Effector CD8-positive, alpha-beta T cell (primary cell): ENCODE measurements around the gene ARSB.
"Not testable (repeated sequence)": the region's sequence is repeated elsewhere in the genome, so short reads cannot be mapped to it uniquely, and the experiment has no call there.

Source experiments
- DNase-seq: peaks from one replicate; lab custom pipeline; 2025; lab: John Stamatoyannopoulos, UW

Gene ARSB

DNA sequence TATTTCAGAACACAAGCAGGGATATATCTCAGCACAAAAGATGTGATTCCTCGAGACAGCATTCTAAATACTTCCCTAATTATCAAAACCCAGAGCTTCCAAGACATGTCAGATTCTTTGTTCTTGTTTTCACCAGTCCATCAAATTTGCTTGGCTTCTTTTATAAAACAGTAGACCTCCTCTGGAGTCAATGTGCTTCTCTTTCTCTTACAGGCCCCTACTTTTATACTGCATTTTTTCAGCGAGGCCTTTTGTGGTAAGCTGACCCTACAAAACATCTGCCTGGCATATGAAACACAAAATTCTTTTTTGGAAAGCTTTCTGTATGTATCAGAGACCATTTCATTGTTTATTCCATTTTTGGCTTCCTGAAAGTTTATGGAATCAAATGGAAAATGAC, 81.8 kb downstream of the ARSB start:
- DNase-seq: no peak

DNA sequence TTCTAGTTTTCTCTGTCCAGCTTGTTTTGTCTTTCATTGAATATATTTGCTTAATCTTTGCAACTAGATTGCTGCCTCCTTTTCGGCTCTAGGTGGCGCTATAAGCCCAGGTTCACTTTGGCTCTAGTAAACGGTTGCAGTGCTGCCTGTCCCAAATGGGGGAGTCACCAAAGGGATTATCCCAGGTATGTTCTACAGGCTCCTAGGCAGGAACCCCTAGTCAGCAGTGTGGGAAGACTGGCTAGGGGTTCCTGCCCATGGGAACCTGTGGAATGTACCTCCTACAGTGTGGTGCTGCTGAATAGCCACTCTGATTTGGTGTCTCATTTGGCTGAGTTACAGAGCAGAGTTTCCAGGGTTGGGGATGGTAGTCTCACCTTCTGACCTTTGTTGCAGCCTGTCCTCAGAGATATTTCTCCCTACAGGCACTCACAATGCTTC, 85.2 kb downstream of the ARSB start:
- no peak for DNase-seq

DNA sequence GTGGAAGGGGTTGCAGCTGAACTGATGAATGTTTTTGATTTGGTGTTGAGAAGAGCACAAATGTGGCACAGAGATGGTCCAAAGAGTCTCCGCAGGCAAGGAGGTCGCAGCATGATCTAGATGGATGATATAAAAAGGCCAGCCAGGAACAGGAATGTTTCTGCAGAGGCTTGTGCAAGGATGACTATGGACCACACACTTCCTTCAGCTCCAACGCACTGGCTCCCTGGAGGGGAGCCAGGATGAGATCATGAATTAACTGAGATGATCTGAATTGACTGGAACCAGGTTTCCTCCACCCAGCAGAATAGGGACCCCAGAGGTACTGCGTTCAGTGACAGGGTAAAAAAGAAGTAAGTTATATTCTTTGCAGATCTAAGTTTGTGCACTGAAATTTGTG, 89.0 kb downstream of the ARSB start:
- DNase-seq: no peak

DNA sequence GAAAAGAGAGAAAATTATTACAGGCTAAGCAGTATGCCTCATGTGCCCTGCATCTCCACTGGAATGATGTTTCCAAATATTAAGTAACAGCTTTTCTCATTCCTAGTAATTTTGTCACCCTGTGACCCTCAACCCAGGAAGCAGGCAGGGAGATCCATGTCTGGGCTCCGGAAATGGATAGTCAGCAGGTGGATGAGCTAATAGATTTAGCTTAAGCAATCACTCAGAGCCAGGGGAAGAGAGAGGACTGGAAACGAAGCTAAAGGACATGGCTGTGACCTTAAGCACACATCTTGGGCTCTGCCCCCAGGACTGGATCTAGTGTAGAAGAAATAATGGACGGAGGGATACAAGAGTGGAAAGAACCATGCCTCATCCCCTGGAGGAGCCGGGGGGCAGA, 89.5 kb downstream of the ARSB start:
- DNase-seq: no peak

DNA sequence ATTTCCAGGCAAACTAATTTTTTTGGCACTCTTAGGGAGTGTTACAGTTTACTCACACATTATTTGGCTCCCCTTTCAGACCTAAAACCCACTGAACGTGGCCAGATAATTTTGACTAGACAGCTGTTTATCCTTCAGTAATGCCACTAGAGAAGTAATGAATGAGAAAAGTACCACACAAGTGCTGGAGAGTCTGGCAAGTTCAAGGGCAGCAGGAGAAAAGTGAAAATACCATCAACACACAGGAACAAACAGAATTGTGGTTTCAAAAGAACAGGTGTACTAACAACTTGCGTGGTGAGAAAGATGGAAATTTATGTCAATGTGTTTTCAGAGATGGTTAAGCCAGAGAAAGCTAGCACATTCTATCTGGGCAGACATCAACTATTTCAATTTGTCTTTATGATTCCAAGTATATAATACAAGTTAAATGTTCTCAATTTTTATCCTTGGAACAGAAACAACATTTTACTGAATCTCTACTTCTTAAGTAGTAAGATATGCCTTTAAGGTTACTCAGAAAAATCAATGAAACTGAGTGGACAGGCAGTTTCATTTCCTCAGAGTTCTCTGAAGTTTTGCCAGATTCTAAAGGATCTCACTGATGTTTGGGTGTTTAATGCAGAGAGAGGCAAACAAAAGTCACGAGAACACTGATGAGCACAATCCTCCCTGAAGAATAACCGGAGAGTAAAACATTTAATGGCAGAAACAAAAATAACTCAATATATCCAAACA, 91.0 kb downstream of the ARSB start:
- no peak for DNase-seq

DNA sequence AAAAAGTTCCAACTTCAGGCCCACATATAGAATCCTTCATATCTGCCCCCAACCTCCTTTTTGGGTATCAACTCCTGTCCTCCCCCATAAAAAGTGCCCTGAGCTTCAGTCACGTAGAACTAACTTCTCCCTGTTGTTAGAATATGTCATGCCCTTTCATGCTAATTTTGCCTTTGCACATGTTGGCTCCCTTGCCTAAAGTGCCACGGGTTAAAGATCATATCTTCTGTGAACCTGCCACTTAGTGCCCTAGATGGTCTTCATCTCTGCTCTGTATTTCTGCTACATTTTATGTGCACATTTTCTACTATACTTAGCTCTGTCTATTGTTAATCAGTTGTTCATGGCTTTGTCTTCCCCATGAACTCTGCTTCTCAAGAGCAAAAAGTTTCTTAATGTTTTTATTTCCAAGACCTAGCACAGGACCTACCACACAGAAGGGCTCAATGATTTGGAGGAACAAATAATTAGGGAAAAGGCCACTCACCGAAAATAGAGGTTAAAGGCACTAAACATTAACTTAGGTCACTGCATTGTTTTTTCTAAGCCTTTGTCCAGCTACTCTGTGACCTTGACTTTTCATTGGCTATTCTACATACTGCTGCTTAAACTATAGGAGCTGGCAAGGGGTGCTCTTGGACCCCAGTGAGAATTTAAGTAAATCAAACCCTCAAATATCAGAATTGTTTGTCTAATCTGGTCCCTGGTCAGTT, 94.3 kb downstream of the ARSB start:
- DNase-seq: no peak

DNA sequence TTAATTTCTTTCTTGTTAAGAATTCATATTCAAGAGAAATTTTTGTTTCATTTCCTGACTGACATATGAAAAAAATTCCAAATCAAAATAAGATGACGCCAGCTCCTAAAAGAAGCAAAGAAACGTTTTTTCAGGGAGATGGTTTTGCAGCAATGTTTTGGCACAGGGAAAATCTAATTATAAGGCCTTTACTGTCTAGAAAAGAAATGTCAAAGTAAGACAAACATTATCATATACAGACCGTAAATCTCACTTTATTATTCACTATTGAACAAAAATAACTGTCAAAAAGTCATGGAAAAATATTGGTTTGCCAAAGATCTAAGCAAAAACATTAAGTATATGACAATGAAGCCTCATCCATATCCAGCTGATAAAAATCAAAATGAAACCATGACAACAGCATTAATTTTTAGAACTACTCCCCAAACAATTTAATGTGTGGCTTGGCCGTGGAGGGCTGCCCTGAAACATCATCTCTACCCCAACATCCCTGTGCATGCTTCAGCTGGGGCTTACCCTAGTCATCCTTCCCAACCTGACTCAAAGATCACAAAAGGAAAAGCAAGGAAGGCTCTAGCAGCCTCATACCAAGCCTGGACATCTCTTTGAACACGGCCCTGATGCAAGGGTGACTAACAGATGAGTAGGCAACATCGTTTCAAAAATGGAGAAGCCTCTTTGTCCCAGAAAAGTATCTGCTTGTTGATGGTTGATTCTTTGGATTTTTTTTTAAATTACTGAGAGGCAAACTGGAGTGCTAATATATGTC, 95.6 kb downstream of the ARSB start:
- DNase-seq: no peak

DNA sequence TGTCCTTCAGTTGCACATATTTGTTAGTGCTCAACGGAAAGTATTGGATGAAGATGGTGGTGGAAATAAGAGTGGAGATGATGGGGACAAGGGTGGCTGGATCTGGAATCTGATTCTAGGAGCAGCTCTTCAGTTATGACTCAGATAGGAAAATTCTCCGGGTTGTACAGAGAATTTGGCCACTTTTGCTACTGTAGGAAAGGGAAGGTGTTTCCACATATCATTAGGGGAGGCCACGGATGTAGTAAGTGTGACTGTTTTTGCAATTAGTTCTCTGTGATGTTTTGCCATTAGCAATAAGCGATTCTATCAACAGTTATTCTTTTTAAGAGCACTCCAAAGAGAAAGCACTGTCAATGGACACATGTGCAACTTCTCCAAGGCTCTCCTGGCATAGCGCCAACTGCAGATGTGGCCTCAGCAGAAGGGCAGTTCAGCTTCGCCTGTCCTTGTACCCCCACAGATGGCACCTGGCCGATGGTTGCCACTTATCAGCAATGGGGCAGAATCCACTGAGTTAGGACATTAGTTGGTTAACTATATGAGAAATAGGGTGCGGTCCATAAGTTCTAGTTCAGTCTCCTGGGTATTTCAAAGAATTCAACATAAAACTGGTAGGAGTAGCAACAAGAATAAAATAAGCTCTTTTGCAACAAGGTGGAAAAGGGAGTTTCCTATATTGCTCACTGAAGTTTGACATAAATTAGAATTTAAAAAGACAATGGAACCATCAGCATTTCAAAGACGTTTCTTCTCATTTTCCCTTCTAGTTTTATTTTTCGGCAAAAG, 96.3 kb downstream of the ARSB start:
- DNase-seq: no peak

DNA sequence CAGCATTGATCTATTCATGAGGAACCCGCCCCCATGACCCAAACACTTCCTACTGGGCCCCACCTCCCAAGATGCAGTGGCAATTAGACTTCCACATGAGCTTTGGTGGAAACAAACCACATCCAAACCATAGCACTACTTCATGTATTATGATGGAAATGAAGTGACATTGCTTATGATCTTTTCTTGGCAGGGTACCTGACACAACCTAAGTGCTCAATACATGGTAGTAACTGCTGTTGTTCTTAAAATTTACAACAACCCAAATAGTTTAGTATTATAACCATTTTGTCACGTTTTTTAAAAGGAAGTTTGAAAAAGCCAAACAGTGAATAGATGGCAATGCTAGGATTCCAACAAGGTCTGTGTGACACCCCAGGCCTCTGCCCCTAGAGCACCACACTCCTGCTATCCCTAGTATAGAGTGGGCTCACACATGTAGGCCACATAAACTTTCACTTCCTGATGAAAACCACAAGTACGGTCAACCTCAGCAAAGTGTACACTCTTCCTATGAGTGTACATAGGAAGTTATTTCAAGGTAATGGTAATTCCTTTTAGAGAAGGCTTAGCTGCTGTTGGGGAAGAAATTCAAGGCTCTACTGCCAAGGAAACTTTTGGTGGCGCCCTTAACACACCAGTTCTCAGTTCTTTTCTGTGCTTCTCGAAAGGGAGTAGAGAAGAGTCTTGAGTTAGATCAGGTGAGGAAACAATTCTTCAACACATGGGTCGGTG, 97.6 kb downstream of the ARSB start:
- no peak for DNase-seq

DNA sequence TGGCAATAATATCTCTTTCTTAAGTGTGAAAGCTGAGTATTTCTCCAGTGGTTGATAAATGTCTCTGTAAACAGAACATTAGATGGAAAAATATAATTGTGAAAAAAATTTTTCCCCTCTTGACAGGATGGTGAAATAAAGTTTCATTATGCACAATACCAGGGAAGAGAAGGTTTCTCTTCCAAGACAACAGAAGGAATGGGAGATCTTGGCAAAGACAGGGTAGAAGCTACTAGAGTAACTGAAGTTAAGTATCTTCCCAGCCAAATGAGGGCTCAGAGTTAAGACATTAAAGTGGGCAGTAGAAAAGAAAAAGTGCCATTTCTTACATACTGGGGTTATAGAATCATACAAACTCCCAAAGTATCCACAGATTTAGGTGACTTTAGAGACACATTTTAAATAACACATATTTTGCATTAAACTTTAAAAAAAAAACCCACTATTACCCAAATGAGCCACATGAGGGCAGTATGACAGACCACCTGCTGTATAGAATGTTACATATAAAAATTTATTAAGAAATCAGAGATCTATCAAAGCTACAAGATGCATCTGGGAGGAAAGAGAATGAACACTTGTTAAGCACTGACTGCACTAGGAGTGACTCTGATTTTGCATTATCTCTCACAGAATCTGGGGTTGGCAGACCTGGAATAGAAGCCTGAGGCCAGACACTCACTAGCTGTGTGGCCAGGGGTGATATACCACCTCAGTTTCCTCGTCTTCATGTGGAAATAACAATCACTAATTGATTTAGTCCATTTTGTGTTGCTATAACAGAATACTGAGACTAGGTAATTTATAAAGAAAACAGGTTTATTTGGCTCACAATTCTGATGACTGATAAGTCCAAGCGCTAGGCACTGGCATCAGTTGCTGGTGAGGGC, 98.5 kb downstream of the ARSB start:
- no peak for DNase-seq

DNA sequence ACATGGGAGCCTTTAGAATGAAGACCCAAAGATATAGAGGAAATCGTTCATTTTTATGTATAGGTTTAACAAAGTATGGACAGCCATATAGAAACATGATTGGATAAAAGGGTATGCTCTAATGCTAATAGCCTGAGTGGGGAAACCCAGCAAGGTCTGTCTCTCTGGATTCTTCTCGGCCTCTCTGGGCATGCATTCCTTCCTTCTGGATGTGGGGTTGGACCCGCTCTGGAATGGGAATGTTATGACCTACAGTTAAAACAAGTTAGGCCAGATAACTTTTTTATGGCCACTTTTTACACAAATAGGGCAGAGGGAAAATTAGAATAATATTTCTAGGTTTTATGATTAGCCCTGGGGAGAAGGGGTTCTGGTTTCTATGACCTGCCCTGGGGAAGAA, 103.2 kb downstream of the ARSB start:
- no peak for DNase-seq

DNA sequence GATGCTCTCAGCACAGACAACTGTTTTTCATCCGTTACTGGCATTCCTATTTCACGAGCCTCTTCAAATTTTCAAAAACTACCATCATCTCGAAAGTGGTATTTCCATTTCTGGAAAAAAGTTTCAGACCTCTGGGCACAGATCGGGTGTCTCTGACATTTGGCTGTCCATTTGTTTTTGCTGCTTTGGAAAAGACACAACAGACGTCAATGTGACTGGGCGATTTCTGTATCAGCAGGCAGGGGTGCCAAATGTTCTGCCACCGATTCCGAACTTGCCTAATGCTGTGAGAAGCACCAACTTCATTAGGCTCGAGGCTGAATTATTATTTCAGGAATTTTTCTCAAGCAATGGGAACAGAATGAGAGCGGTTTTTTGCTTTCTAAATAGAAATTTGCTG, 105.6 kb downstream of the ARSB start:
- DNase-seq: no peak

DNA sequence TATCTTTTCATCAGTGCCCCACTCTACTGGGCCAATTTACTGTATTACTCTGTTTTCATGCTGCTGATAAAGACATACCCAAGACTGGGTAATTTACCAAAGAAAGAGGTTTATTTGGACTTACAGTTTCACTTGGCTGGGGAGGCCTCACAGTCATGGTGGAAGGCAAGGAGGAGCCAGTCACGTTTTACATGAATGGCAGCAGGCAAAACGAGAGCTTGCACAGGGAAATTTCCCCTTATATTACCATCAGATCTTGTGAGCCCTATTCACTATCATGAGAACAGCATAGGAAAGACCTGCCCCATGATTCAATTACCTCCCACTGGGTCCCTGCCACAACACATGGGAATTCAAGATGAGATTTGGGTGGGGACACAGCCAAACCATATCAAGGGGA, 119.0 kb downstream of the ARSB start:
- not testable (repeated sequence) for DNase-seq

DNA sequence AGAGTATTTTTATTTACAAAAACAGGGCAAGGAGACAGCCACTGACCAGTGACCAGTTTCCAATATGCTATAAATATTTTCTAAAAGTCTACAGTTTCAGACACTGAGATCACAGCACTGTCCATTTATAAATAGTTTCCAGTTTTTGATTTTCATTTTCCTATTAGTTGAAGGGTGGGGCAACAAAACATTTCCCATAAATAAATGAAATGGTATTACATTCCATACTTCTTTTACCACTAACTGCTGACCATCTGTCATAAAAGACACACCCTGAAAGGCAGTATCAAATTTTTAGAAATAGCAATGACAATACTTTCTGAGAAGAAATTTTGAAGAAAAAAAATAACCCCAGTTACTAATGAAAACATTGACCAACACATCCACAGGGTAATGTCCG, 126.7 kb downstream of the ARSB start:
- DNase-seq: no peak

DNA sequence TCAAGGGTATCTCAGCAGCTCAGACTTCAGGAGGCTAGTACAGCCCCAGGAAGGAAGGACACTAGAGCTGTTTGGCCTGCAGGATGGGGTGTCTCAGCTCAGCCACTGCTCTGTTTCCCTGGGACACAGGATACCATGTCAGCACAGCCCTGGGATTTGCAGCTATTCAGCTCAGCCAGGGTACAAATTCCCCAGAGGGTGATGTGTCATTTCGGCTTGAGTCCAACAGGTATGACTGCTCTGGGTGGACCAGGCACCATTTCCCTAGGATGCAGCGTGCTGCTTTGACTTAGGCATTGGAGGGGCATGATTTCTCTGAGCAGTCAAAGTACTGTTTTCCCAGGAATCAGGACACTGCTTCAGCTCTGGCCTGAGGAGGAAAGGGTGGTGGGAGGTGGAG, 130.1 kb downstream of the ARSB start:
- DNase-seq: no peak

DNA sequence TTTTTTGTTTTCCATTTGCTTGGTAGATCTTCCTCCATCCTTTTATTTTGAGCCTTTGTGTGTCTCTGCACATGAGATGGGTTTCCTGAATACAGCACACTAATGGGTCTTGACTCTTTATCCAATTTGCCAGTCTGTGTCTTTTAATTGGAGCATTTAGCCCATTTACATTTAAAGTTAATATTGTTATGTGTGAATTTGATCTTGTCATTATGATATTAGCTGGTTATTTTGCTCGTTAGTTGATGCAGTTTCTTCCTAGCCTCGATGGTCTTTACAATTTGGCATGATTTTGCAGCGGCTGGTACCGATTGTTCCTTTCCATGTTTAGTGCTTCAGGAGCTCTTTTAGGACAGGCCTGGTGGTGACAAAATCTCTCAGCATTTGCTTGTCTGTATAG, 133.2 kb downstream of the ARSB start:
- not testable (repeated sequence) for DNase-seq

DNA sequence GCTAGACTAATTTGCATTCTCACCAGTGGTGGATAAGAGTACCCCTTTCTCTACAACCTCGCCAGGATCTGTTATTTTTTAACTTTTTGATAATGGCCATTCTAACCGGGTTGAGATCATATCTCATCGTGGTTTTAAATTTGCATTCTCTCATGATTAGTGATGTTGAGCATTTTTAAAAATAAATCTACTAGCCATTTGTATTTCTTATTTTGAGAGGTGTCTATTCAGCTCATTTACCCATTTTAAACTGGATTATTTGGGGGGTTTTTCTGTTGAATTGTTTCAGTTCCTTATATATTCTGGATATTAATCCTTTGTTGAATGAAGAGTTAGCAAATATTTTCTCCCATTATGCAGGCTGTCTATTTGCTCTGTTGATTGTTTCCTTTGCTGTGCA, 139.6 kb downstream of the ARSB start:
- DNase-seq: no peak

DNA sequence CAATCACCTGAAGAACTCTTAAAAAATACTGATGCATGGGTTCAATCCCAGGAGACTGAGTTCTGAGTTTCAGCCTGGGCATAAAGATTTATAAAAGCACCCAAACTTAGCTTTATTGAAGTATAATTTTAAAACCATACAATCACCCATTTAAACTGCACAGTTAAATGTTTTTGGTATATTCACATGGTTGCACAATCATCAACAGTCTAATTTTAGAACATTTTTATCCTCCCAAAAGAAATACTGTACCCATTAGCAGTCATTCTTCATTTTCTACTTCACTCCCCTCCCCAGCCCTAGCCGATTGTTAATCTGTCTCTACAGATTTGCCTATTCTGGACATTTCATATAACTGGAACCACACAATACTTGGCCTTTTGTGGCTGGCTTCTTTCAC, 141.7 kb downstream of the ARSB start:
- DNase-seq: no peak

DNA sequence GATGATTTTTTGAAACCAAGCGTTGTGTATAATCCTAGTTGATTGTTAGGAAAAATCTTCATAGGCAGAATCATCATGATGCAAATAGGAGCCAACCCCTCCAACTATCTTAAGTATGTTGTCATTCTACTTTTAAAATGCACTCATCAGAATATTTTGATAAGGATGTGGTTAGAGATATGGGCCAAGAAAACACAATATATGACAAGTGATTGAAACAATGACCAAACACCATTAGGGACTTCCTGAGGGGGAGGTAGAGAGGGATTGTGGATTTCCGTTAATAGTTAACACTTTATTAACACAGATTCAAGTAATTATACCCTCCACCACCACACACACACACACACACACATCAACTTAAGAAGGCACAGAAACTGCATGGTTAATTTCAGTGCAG, 143.3 kb downstream of the ARSB start:
- DNase-seq: no peak

DNA sequence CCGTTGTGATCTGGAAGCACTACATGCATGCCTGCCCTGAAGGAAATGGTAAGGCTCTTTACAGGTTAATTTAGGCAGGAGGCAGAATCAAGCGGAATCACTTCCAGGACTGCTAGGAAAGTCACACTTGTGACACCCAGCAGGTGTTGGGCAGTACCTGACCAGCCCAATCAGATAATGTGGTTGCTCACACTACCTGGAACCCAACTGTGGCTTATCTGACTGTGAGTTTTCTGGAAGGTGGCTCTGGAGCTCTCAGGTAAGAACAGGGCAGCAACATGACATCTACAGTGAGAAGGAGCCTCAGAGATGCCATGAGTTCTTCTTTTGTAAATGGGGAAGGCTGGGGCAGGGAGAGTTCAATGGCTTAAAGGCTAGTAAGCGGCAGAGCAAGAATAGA, 146.4 kb downstream of the ARSB start:
- DNase-seq: no peak
